KMS-11 (cell line): ENCODE measurements around the gene UPF3A.
"Not testable (repeated sequence)": the region's sequence is repeated elsewhere in the genome, so short reads cannot be mapped to it uniquely, and the experiment has no call there.

Source experiments
- H2AFZ ChIP-seq: fragments of 200-600 bp; sonication (generic); 2 replicates; pipeline ENCODE4 v1.6.1; 2016; ENCODE audit warnings: antibody characterized with exemption, mixed run types, low read depth
- H3K27ac ChIP-seq: fragments of 200-600 bp; sonication (generic); 2 replicates; pipeline ENCODE4 v1.6.1; 2016; ENCODE audit warnings: mild to moderate bottlenecking, mixed run types
- H3K27me3 ChIP-seq: fragments of 200-600 bp; sonication (generic); 2 replicates; pipeline ENCODE4 v1.6.1; 2017; ENCODE audit warnings: mild to moderate bottlenecking, low read depth, mixed run types, moderate library complexity; ENCODE audit not compliant: insufficient read depth
- H3K36me3 ChIP-seq: fragments of 200-600 bp; sonication (generic); 2 replicates; pipeline ENCODE4 v1.6.1; 2017; ENCODE audit warnings: mild to moderate bottlenecking, mixed run types; ENCODE audit not compliant: insufficient read depth
- H3K4me1 ChIP-seq: fragments of 200-600 bp; sonication (generic); 2 replicates; pipeline ENCODE4 v1.6.1; 2016; ENCODE audit warnings: mild to moderate bottlenecking, low read depth, mixed run types; ENCODE audit not compliant: poor library complexity, severe bottlenecking
- H3K4me2 ChIP-seq: fragments of 200-600 bp; sonication (generic); 2 replicates; pipeline ENCODE4 v1.7.0; 2016; ENCODE audit warnings: mild to moderate bottlenecking, mixed run types
- H3K4me3 ChIP-seq: fragments of 200-600 bp; sonication (generic); IDR thresholded peaks from 2 replicates; pipeline ENCODE4 v1.6.1; 2017; ENCODE audit warnings: low read depth, low read length, mixed read lengths; ENCODE audit not compliant: insufficient read depth
- H3K79me2 ChIP-seq: fragments of 200-600 bp; sonication (generic); 2 replicates; pipeline ENCODE4 v1.6.1; 2016; ENCODE audit warnings: low read depth, mixed run types; ENCODE audit not compliant: insufficient read depth
- H3K9ac ChIP-seq: fragments of 200-600 bp; sonication (generic); 2 replicates; pipeline ENCODE4 v1.6.1; 2016; ENCODE audit warnings: mild to moderate bottlenecking, mixed run types
- H4K20me1 ChIP-seq: fragments of 200-600 bp; sonication (generic); 2 replicates; pipeline ENCODE4 v1.6.1; 2016; ENCODE audit warnings: mild to moderate bottlenecking, mixed run types; ENCODE audit not compliant: insufficient read depth
- TF ChIP-seq, protein P1 (sequence below): fragments of 200-600 bp; sonication (generic); conservative IDR thresholded peaks from 2 replicates; pipeline ENCODE4 v1.6.1; 2017; ENCODE audit warnings: low read depth, mild to moderate bottlenecking, antibody characterized with exemption, low read length, moderate library complexity, mixed read lengths

Gene UPF3A

GRCh38 chr13:114243971-114244370, 37.4 kb upstream of the UPF3A start:
- H3K9ac ChIP-seq: no peak overlapping the region
- no peak overlapping the region for H3K4me2 ChIP-seq
- no peaks in the 10 kb centered on the region for H3K27me3 ChIP-seq
- H2AFZ ChIP-seq: no peak overlapping the region
- H3K36me3 ChIP-seq: peaks cover 10% of the 10 kb centered on the region
- no peaks in the 10 kb centered on the region for H3K79me2 ChIP-seq
- H3K4me1 ChIP-seq: no peaks in the 10 kb centered on the region
- TF ChIP-seq, protein P1, sequence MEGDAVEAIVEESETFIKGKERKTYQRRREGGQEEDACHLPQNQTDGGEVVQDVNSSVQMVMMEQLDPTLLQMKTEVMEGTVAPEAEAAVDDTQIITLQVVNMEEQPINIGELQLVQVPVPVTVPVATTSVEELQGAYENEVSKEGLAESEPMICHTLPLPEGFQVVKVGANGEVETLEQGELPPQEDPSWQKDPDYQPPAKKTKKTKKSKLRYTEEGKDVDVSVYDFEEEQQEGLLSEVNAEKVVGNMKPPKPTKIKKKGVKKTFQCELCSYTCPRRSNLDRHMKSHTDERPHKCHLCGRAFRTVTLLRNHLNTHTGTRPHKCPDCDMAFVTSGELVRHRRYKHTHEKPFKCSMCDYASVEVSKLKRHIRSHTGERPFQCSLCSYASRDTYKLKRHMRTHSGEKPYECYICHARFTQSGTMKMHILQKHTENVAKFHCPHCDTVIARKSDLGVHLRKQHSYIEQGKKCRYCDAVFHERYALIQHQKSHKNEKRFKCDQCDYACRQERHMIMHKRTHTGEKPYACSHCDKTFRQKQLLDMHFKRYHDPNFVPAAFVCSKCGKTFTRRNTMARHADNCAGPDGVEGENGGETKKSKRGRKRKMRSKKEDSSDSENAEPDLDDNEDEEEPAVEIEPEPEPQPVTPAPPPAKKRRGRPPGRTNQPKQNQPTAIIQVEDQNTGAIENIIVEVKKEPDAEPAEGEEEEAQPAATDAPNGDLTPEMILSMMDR: no peak
- H3K27ac ChIP-seq: no peak overlapping the region
- no peak overlapping the region for H3K4me3 ChIP-seq
- no peaks in the 10 kb centered on the region for H4K20me1 ChIP-seq

DNA sequence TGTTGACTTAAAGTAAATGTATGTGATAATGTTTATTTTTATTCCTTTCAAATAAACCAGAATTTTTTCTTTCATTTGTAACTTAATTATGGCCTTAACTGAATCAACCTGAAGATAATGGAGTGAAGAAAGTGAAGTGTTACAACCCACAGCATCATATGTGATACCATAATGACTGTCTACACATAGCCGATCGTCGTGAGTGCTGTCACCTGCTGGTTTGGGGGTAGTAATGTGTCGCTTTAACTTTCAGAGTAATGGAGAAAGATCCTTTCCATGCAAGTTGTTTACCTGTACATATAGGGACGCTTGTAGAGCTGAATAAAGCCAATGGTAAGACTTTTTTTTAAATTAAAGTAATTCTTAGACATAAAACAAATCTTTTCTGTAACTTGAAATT, 36.8 kb upstream of the UPF3A start:
- Histone ChIP-seq H3K79me2 (no peaks in the 10 kb centered on the region), H3K27ac (no peak overlapping the region), H3K36me3 (peaks cover 10% of the 10 kb centered on the region), H3K4me2 (no peak overlapping the region), H3K4me1 (no peaks in the 10 kb centered on the region), H3K9ac (no peak overlapping the region), H4K20me1 (no peaks in the 10 kb centered on the region), H3K4me3 (no peak overlapping the region), H2AFZ (no peak overlapping the region), H3K27me3 (no peaks in the 10 kb centered on the region)
- TF ChIP-seq, protein P1: no peak

DNA sequence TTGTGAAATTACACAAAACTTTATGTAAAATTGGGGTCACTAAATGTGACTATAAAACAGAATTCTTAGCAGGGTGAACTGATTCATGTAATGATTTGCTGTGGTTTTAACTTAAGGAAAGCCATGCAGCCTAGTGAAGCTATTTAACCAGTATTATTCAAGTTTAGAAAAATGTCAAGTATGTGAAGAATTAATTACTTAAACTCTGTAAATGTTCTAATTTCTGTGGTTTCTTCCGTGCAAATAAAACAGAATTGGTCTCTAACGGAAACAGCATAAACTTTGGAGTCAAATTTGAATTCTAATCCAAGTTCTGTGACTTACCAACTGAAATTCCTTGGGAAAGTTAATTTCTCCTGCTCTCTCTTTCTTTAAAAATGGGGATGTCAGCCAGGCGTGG, 33.4 kb upstream of the UPF3A start:
- Histone ChIP-seq H4K20me1 (no peaks in the 10 kb centered on the region), H3K27ac (no peak overlapping the region), H3K4me2 (no peak overlapping the region), H3K4me1 (no peaks in the 10 kb centered on the region), H3K27me3 (no peaks in the 10 kb centered on the region), H3K9ac (no peak overlapping the region), H3K36me3 (peaks cover 14% of the 10 kb centered on the region), H2AFZ (no peak overlapping the region), H3K4me3 (no peak overlapping the region), H3K79me2 (no peaks in the 10 kb centered on the region)
- TF ChIP-seq, protein P1: no peak

- TF ChIP-seq, protein P1: no peak
- Histone ChIP-seq H3K27ac (no peak overlapping the region), H3K27me3 (no peaks in the 10 kb centered on the region), H3K36me3 (peaks cover 7% of the 10 kb centered on the region; the same call in 1 of the 2 replicates), H3K9ac (no peak overlapping the region), H3K4me2 (no peak overlapping the region), H3K79me2 (no peaks in the 10 kb centered on the region), H3K4me1 (no peaks in the 10 kb centered on the region), H2AFZ (no peak overlapping the region), H4K20me1 (no peaks in the 10 kb centered on the region), H3K4me3 (no peak overlapping the region)
These were observed 32.3 kb upstream of the UPF3A start for GRCh38 chr13:114249077-114249476.

DNA sequence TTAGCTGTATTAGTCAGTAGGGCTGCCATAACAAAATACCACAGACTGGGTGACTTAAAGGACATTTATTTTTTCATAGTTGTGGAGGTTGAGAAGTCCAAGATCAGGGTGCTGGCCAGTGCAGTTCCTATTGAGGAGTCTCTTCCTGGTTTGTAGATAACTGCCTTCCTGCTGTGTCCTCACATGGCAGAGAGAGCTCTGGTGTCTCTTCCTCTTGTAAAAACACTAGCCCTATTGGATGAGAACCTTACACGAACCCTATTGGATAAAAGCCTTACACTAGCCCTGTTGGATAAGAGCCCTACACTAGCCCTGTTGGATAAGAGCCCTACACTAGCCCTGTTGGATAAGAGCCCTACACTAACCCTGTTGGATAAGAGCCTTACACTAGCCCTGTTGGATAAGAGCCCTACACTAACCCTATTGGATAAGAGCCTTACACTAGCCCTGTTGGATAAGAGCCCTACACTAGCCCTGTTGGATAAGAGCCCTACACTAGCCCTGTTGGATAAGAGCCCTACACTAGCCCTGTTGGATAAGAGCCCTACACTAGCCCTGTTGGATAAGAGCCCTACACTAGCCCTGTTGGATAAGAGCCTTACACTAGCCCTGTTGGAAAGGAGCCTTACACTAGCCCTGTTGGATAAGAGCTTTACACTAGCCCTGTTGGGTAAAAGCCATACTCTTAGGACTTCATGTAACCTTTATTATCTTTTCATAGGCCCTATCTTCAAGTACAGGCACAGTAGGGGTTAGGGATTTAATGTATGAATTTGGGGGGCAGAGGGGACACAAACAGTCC, 29.6 kb upstream of the UPF3A start:
- H3K4me1 ChIP-seq: peaks cover 11% of the 10 kb centered on the region
- H3K9ac ChIP-seq, H3K79me2 ChIP-seq, H3K4me3 ChIP-seq, H3K36me3 ChIP-seq, H3K4me2 ChIP-seq, H3K27me3 ChIP-seq, H3K27ac ChIP-seq, H4K20me1 ChIP-seq, H2AFZ ChIP-seq: not testable (repeated sequence)
